GF-D8 (cell line): ENCODE measurements around the gene CAPZA2.

Source experiments
- DNase-seq: peaks from one replicate; lab custom pipeline; 2025; lab: John Stamatoyannopoulos, UW

The CAPZA2 gene

DNA sequence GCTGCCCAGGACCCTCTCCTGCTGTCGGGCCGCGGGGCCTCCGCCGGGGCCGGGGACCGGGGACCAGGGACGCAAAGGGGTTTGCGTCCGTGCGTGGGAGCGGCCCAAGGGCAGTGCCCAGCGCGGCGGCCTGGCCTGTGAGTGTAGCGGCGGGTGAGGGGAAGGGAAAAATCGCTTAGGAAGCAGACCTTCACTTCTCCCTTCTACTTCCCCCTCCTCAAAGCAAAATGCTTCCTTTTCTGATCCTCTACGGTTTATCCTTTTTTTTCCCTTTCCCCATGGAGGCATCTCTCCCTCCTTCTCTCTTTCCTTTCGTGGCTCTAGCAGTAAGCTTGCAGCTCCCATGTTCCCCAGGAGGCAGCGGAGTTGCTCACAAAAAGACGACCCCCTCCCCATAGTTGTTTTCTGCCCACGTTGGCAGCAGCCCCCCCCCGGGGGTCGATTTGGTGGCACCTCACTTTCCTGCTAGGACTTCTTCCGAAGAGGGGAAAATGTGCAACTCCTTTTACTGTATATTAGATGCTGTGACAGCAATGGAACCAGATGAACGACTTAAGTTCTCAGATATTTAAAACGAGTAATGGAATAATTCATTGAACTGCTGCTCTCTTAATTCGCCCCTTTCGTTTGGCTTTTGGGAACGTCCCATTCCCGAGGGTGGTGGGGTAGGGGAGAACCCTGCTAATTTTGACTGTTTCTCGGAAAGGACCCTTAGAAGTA is 724 bp downstream of the CAPZA2 start:
- DNase-seq, result peak; percentile 18

GRCh38 chr7:116863936-116864500 is 1.6 kb downstream of the CAPZA2 start:
- DNase-seq, result no peak

DNA sequence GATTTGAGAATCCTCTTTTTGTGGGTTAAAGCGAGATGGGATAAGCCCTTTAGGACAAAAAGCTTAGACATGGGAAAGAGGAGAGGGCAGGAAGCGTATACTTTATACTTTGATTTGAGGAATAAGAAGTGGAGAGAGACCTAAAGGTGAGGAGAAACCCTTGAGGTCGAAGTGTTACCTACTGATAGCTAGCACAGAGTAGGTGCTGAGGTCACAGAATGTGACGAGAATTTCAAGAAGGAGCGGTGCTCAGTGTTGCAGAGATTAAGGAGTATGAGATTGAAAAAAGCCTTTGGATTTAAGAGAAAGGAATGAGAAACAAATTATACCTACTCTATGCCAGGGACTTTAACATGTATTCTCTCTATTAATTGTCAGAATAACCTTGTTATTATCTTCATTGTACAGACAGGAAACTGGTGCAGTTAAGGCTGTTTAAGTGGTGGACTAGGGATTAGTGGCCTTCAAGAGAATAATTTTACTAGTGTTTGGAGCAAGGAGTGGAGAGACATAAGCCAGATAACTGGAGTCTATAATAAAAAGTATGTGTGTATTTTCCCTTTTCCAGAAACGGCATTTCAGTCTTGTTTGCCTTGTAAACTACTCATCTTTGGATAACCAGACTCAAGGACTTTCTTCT is 8.8 kb downstream of the CAPZA2 start:
- no peak for DNase-seq

- DNase-seq, result no peak
These were observed 9.6 kb downstream of the CAPZA2 start for GRCh38 chr7:116872026-116872425.

DNA sequence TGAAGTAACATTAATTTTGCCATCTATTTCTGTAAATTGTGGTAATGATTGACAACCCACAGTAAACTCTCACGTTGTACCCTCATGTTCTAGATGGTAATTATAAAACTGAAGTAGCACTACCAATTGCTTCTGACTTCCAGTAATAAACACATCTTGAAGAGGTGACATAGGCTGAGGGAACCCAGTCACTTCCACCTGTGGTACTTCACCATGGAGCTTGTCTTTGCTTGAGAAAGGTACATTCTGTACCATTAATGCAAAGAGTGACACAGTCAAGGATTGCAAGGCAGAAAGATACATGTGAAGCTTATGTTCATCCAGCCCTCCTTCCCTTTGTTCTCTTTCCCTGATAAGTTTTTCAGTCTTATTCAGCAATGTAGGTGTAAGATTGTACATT is 11.2 kb downstream of the CAPZA2 start:
- no peak for DNase-seq

DNA sequence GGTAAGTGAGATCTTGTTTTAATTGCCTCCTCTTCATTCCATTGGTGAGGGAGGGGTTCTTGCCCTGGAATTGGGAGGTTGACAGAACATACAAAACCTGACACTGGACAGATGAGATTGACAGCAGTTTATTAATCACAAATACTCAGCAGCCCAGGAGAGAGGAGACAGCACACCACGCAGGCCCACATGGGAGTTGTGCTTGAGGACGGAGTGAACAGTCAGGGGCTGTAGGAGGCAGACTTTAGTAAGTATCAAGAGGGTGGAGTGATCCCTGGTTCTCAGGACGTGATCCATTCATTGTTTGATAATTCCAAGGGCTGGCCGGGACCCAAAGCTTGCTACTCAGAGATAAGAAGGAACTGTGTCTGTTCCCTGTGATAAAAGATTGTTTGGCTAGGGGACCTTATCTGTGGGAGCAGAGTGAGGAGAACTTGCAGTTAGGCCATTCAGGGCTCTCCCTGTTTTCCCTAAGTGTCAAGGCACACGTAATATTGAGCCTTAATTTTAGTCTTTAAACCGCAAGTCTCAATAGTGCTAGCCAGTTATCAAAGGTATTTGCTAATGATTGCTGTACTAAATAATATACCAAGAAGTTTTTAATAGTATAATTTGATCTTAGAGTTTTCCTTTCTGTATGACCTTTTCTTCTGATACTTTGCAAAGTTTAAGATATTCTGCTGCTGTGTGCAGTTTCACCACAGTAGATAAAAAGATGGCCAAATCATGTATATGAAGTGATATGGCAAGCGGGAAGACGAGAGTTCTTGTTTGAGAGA is 14.5 kb downstream of the CAPZA2 start:
- no peak for DNase-seq

DNA sequence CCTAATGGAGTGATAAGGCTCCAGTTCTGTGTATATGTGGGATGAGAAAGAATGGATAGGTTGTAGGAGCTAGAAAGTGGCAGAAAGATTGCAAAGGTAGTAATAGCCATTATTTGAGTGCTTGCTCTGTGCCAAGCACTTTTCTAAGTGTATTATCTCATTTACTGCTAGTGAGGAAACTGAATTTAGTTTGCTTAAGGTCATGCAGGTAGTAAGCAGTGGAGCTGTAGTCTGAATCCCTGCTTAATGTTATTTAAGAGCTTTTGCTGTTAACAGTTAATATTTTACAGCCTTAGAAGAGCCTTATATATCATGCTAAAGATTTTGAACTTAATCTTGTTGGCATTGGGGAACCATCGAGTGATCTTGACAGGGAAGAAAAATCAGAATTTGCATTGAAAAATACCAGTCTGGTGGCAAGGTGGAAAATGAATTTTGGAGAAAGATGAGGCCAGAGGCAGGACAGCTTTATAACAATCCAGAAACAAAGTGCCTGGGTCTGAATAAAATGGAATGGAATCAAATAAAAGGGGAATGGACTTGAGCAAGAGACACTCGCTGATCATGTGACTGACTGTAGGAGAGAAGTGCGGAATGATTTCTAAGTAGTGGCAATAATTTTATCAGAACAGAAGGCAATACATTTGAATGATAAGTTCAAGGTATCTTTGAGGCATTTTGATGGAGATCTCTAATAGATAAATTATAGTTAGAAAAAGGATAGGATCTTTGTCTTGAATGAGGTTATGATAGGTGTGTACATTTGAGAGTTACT is 15.2 kb downstream of the CAPZA2 start:
- no peak for DNase-seq

GRCh38 chr7:116884691-116885090 is 22.3 kb downstream of the CAPZA2 start:
- DNase-seq, result no peak

DNA sequence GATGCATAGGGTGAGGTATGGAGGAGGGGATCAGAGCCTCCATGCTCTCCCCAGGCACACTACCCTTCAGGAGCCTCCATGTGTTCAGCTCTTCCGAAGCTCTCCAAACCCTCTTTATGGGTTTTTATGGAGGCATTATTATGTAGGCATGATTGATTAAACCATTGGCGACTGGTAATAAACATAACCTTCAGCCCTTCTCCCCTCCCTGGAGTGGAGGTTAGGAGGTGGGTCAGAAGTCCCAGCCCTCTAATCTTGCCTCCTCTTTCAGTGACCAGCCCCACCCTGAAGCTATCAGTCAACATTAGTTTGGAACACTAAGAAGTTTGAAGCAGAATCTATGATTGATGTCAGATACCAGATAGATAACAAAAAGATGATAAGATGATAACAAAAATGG is 23.3 kb downstream of the CAPZA2 start:
- DNase-seq, result no peak

- DNase-seq, result no peak
These were observed 24.3 kb downstream of the CAPZA2 start for GRCh38 chr7:116886543-116887156.

DNA sequence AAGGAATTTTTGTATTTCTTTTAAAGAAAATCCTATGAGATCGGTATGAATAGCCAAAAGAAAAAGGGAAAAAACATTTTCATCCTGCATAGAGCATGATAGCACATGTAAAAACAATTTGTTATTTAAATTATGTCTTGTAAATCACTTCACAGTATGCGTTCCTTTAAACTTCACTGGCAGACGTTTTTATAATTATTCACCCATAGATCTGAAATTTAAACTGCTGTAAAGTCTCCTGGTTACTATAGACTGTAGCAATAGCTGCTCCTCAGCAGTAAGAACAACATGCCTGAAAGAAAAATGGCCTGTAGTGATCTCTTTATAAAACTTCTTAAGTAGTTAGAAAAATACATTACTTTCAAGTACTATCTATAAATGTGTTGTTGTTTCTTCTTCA is 26.5 kb downstream of the CAPZA2 start:
- DNase-seq, result no peak

DNA sequence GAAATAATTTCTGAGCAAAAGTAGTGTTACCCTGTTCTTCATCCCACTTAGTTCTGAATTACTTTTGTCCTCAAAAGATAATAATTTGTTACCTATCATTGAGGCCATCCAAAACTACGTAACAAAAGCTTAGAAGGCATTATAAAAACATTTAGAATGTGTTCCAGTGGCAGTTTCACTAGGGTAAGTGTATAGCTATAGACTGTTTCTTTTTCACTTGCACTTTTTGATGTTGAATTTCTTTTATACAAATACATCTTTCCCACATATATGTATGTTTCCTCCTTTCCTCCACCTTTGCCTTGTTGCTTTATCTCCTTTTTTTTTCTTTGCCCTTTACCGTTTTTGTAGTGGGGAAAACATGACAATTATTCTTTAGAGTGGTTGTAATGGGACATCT is 33.5 kb downstream of the CAPZA2 start:
- no peak for DNase-seq

DNA sequence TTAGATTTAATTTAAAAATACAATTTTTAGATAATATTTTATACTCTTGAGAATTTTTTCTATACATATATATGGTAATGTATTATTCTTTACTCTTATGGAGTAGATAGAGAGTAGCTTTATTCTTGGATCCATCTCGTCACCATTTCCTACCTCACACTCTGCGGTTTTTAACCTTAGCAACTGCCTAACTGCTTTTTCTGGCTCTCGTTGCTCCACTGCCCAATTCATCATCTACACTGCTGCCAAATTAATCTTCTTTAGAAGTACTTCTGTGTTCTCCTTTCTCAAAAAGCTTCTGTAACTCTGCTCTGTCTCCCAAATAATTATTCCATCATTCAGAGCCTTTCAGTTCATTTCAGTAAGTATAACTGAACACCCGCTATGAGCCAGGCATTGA is 35.3 kb downstream of the CAPZA2 start:
- no peak for DNase-seq

DNA sequence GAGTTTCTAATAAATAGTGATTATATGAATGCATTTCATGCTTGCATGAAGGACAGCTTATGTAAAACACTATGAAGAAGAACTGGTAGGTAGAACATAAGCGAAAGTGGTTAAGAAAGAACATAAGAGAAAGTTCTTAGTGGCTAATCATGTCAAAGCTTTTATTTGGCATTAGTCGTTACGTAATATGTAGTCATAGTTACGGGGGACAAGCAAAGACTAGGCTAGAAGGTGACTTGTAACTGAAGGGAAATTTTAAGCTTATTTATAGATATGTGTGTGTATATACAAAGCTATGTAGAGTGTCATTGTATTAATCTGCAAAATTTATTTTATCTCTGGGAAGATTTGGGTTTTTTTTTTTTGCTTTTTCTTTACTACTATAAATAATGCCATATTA is 36.9 kb downstream of the CAPZA2 start:
- DNase-seq, result no peak

DNA sequence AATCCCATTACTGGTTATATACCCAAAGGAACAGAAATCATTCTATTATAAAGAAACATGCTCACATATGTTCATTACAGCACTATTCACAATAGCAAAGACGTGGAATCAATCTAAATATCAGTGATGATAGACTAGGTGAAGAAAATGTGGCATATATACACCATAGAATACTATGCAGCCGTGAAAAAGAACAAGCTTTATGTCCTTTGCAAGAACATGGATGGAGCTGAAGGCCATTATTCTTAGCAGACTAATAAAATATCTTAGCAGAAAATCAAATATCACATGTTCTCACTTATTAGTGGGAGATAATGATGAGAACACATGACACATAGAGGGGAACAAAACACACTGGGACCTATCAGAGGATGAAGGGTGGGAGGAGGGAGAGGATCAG is 38.8 kb downstream of the CAPZA2 start:
- DNase-seq, result no peak

DNA sequence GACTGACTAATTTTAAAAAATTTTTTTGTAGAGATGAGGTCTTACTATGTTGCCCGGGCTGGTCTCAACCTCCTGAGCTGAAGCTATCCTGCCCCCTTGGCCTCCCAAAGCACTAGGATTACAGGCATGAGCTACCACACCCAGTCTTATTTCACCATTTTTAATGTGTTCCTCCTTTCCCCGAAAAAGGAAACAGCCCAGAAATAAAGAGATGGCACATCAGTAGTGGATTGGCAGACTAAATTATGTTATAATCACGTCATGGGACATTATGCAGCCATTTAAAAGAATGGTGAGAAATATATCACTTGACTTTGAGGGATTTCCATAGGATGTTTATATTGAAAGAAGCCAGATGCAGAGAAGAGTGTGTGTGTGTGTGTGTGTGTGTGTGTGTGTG is 40.5 kb downstream of the CAPZA2 start:
- no peak for DNase-seq

- no peak for DNase-seq
These were observed 44.0 kb downstream of the CAPZA2 start for GRCh38 chr7:116906391-116906790.

GRCh38 chr7:116910383-116910782 is 48.0 kb downstream of the CAPZA2 start:
- no peak for DNase-seq

DNA sequence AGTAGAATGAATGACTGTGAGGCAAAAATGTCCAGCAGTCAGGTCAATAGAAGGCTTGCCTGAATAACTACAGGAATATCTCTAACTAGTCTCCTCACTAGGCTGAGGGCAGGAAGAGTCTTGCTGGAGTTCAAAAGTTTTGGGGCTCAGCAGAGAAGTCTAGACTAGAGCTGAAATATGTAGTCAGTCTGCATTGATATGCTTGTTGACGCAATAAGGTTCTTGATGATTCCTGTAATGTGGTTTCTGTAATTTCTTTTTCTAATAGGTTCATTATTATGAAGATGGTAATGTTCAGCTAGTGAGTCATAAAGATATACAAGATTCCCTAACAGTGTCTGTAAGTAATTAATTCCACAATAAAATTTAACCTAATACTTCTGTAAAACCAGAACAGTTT is 49.4 kb downstream of the CAPZA2 start:
- no peak for DNase-seq

- DNase-seq, result no peak
These were observed 50.0 kb downstream of the CAPZA2 start for GRCh38 chr7:116912269-116912909.

GRCh38 chr7:116918704-116919103 is 56.3 kb downstream of the CAPZA2 start:
- no peak for DNase-seq
